GM13976 (cell line): ENCODE data around the gene MBNL2.

Experiments
- DNase-seq: peaks from one replicate; pipeline ENCODE4 v3.0.0; 2012; ENCODE audit warnings: low spot score
- CTCF ChIP-seq: IDR thresholded peaks from 2 replicates; pipeline ENCODE4 v1.5.1; 2012; ENCODE audit warnings: borderline replicate concordance, mild to moderate bottlenecking; ENCODE audit not compliant: insufficient read depth; ENCODE audit errors: extremely low read depth, missing control alignments, control extremely low read depth
- in situ Hi-C: fragments of 300-500 bp; cut with MboI; formaldehyde crosslinking; loops from one replicate; pipeline ENCODE4 v1.12.0; 2022; ENCODE audit warnings: low sequenced_read_pairs, mixed read lengths, inconsistent platforms; ENCODE audit not compliant: unreplicated experiment

MBNL2 gene

GRCh38 chr13:97364031-97364430 is 141.9 kb downstream of the MBNL2 start:
- TF ChIP-seq CTCF: no peak
- DNase-seq: no peak
- in situ Hi-C loops: no loop called here

GRCh38 chr13:97364827-97365226 is 142.7 kb downstream of the MBNL2 start:
- DNase-seq: no peak
- TF ChIP-seq CTCF: no peak
- in situ Hi-C loops: no loop called here

GRCh38 chr13:97366172-97366688 is 144.1 kb downstream of the MBNL2 start:
- in situ Hi-C loops: no loop called here
- TF ChIP-seq CTCF: peak; percentile 14
- no peak for DNase-seq

GRCh38 chr13:97367016-97367822 is 145.1 kb downstream of the MBNL2 start:
- no peak for TF ChIP-seq CTCF

GRCh38 chr13:97369261-97369893 is 147.2 kb downstream of the MBNL2 start:
- in situ Hi-C loops: no loop called here
- no peak for TF ChIP-seq CTCF
- peak; percentile 47 for DNase-seq

More at GRCh38 chr13:97367016-97367822, 145.1 kb downstream of the MBNL2 start:
- no peak for DNase-seq
- in situ Hi-C loops: no loop called here

- in situ Hi-C loops: no loop called here
- no peak for DNase-seq
- TF ChIP-seq CTCF: no peak
These were observed 149.5 kb downstream of the MBNL2 start for GRCh38 chr13:97371486-97372109.
